NCI-H510A (cell line): Measurements from ENCODE around the gene CDX2.
"Not testable (repeated sequence)": the region's sequence is repeated elsewhere in the genome, so short reads cannot be mapped to it uniquely, and the experiment has no call there.

Experiments
- DNase-seq: peaks from one replicate; lab custom pipeline; 2025; lab: John Stamatoyannopoulos, UW

The CDX2 gene, protein sequence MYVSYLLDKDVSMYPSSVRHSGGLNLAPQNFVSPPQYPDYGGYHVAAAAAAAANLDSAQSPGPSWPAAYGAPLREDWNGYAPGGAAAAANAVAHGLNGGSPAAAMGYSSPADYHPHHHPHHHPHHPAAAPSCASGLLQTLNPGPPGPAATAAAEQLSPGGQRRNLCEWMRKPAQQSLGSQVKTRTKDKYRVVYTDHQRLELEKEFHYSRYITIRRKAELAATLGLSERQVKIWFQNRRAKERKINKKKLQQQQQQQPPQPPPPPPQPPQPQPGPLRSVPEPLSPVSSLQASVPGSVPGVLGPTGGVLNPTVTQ

DNA sequence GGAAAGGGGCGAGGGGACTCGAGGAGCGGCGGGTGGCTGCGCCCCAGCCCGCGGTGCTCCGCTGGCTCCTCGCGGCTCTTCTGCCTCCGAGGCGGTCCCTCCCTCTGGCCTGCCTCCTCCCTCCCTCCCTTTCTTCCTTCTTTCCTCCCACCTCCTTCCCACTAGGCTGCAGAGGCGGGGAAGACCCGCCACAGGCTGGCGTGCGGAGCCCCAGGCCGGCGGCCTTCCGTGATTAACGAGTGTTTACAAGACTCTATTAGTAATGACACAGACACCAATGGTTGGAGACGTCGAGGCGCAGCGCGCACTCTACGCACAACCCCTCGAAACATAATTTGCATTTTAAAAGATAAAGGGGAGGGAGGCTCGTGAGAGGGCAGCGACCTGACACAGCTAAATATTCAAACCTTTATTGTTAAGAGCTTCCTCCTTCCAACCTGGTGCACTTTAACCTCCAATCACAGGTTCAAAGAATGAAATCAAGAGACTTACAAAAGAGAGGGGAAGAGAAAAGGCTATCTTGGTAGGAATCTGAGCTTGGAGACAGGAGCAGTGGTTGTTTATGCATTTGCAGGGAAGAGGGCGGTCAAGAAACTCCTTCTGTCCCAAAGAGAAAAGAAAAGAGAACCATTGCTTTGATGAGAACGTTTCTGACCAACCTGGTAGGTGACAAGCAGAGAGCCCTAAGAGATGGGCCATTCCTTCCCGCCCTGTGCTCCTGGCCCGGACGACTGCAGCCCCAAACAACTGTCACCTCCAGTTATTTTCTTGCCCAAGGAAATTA is at the start of gene CDX2:
Gene CDX2, minus strand, starts transcription at position 234 of the 784 bp plus-strand sequence. CDS start 309 bp downstream, outside the sequence.
- peak; percentile 65 for DNase-seq

DNA sequence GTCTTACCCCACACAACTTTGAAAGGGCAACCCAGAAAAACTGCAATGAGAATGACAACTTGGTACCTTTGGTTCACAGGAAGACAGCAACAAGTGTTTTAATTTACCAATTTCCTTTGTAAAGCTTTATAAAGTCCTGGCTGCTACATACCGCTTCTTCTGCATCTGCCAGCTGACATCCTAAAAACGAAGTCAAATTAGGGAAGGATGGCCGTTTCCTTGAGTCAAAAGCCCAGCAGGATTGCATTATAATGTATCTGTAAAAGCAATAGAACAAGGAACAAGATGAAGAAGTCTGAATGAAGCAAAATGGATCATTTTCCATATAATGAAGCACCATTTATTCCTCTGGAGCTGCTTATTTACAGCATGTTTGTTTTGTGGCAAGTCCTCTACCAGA is 45.2 kb upstream of the CDX2 start:
- DNase-seq, result no peak

DNA sequence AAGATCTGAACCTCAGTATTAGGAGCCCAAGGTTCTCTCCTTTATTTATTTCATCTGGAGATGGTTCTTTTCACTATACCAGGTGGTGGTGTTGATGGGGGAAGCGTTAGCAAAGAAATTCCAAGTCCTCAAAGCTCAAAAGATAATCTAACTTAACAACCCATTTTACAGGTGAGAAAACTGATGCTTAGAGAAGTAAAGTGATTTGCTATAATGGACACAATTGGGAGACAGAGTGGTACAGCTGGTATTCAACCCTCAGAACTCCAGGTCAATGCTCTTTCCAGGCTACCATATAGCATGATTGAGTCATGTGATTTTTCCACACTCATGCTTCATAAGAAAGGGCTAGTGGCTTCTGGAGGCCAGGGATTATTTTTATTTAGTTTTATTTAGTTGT is 44.4 kb upstream of the CDX2 start:
- DNase-seq, result no peak

DNA sequence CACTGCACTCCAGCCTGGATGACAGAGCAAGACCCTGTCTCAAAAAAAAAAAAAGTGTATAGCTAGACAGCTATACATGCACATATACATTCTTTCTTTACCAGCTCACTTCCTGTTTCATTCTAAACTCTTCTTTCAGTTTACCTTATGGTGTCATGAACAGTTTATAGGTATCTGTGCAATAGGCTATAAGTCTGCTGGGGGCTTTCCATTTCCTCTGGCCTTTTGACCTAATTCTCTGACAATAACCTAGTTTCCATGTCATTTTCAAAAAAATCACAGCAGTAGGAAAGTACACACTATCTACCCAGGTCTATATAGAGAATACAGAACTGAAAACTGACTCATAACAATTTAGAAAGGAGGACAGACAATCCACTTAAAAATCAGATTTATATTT is 43.8 kb upstream of the CDX2 start:
- no peak for DNase-seq

GRCh38 chr13:28012383-28012782 is 43.3 kb upstream of the CDX2 start:
- DNase-seq, result no peak

- DNase-seq, result no peak
Measured at GRCh38 chr13:28010046-28010445, 40.9 kb upstream of the CDX2 start.

DNA sequence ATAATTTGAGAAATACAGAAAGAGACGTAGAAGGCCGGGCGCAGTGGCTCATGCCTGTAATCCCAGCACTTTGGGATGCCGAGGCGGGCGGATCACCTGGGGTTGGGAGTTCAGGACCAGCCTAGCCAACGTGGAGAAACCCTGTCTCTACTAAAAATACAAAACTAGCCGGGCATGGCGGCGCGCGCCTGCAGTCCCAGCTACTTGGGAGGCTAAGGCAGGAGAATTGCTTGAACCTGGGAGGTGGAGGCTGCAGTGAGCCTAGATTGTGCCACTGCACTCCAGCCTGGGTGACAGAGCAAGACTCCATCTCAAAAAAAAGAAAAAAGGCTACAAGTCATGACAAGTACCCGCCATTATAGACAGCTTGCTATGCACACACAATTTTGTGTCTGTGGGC is 35.9 kb upstream of the CDX2 start:
- not testable (repeated sequence) for DNase-seq

DNA sequence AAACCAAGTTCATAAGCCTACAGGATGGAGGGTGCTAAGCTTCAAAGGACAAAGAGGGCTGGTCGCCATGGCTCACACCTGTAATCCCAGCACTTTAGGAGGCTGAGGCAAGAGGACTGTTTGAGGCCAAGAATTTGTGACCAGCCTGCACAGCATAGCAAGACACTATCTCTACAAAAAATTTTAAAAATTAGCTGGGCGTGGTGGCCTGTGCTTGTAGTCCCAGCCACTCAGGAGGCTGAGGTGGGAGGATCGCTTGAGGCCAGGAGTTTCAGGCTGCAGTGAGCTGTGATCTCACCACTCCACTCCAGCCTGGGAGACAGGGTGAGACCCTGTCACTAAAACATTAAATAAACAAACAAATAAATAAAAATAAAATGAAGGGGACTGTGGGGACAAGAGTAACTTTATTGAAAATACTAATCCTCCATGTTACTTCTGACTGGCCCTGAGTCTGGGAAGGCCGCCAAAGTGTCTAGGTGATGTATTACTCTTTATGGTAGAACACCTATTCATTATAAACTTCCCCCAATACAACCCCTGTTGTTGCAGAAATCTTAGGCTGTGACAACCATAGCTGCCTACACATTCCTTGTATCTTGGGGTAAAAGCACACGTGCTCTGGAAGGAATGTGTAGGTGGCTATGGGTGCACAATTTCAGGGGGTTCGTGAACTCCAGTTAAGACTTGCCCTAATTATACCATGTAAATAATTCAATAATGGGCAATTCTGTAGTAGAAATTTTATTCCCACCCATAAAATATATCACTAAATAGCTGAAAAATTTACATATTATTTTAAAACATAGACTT is 34.0 kb upstream of the CDX2 start:
- DNase-seq, result no peak

DNA sequence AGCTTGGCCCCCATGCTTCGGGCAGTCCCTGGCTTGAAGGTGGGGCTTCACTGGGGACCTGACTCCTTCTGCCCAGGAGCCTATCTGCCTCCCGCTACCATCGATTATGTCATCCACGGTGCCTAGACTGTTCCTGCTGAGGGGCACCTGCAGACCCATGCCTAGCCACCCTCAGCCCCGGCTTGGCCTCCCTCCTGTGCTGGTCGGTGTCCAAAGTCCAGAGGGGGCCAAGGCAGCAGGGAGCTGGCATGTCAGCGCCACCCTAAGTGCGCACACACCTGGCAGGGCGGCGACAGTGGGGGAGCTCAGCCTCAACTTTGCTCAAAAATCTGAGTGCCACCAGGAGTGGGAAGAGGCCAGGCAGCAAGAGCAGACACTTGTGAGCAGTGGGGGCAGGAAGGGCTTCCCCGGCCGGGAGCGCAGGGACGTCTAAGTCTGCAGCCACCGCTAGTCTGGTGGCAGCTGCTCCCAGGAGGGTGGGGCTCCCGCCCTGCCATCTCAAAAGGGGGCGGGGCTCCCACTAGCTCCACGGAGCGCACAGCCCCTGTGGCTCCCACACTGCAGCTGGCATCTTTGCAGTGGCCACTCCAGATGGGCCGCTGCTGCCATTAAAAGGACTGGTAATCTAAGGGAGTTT is 32.8 kb upstream of the CDX2 start:
- no peak for DNase-seq

- no peak for DNase-seq
Measured at GRCh38 chr13:28001049-28001448, 31.9 kb upstream of the CDX2 start.

GRCh38 chr13:28000567-28000966 is 31.5 kb upstream of the CDX2 start:
- DNase-seq, result no peak

DNA sequence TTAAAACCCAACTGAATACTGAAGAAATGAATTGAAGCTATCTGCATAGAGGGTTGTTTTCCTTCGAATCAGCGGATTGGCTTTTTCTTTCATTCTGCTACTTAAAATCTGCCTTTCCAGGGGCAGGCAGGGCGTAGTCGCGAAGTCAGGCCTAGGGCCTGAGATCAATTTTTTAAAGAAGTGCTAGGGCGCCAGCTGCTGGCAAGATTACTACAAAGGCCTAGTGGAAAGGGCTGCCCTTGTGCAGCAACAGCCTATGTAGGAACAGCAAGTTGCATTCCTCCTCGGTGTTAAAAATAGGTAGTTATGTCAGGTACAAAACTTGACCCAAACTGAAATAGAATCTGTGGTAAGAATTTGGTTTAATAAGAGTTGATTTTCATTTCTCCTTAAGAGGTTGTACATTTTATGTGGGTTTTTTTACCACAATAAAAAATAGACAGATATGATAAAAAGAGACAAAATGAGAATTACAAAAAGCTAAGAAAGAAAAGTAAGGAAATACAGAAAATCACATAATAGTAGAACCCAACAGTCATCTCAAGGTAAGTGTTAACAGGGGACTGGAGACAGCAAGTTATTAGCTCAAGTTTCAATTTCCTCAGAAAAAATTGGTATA is 28.9 kb upstream of the CDX2 start:
- peak; percentile 25 for DNase-seq

DNA sequence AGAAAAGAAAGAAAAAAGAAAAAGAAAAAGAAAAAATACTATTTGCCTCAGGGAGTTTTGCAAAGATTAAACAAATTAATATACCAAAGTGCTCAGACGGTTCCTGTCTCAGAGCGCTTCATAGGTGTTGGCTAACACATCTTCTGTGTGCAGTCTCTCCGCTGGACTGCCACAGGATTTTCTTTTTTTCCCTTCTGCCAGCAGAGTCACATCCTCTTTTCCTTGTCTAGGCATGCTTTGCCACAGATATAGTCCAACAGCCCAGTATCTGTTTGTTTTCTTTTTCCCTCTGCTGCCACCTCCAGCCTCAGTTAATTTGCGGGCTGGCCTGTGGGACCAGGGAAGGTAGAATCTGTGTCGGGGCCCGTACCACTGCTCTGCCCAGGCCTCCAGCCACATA is 22.8 kb upstream of the CDX2 start:
- no peak for DNase-seq

GRCh38 chr13:27988520-27988919 is 19.4 kb upstream of the CDX2 start, which contains the start of gene URAD:
Gene URAD, minus strand, starts transcription at chr13:27988693. Its CDS starts 56 bp downstream, at chr13:27988637.
- DNase-seq, result no peak

DNA sequence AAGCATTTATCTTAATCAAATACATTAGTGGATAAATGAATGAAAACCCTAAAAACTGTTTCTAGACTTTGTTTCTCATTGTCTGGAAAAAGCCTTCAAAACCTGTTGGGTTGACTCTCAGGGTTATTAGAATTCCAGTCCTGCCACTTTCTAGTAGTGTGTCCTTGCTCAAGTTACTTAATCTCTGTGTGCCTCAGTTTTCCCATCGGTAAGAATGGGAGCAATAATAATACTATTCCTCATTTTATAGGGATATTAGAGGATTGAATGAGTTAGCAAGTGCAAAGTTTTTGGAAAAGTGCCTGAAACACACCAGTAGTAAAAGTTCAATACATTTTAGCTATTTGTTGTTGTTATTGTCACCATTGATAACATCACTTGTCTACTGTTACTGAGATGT is 16.5 kb upstream of the CDX2 start:
- no peak for DNase-seq

DNA sequence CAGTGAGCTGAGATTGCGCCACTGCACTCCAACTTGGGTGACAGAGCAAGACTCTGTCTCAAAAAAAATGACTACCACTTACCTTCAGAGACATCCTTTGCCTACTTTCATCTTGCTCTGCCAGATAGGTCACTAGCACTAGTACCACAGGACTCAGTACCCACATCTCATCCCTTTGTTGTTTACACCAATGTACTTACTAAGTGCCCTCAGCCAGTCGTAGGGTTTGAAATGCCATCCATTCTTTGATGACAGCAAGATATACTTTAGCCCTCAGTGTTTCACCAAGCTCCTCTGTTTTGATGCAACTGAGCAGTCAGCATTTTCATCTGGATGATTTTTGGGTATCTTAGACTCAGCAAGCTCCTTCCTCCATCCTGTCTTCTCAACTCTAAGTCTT is 13.2 kb upstream of the CDX2 start:
- no peak for DNase-seq

GRCh38 chr13:27981006-27981708 is 12.0 kb upstream of the CDX2 start:
- DNase-seq, result no peak

DNA sequence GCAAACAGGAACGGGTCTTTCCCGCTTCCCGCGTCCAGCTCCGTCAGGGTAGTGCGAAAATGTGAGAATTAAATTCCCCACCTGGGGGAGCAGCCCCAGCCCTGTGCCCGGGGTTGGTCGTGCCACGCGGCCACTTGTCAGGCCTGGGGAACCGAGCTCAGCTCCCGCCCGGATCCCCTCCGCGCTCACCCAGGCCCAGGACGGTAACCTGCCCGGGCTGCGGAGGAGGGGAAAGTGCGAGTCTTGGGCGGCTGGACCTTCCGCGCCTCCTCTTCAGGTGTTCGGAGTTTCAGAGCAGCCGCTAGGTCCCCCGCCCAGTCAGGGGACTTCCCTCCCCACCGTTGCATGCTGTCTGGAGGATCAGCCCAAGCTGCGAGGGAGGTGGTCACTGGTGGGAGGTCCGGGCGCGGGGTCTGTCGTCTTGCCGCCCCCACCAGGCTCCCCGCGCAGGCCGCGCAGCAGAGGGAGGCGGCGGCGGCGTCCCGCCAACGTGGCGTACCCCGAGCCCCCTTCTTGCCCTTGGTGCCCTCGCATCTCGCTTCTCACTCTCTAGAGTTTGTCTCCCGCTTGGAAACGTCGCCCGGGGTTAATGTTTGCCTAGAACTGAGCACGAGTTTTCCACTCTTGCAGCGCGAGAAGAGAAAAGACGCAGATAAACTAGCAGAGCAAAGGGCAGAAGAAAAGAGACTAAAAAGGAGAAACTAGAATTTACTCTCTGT is 11.3 kb upstream of the CDX2 start:
- DNase-seq, result no peak

DNA sequence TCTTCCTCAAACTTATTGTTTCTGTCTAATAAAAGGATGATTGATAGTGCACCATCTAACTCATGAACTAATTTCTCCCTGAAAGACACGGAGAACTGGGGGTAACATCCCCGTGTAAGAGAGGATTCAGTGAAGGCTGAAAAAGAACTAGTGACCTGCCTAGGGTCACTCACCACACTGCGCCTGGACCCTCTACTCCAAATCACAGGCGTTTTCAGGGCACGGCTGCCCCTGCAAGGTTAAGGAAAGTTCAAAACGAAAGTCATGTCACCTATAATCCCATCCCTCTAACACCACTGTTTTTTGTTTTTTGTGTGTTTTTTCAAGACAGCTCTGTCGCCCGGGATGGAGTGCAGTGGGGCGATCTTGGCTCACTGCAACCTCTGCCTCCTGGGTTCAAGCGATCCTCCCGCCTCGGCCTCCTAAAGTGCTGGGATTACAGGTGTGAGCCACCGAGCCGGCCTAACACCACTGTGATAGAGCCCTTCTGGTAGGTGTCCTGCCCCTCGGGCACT is 10.7 kb upstream of the CDX2 start:
- no peak for DNase-seq

DNA sequence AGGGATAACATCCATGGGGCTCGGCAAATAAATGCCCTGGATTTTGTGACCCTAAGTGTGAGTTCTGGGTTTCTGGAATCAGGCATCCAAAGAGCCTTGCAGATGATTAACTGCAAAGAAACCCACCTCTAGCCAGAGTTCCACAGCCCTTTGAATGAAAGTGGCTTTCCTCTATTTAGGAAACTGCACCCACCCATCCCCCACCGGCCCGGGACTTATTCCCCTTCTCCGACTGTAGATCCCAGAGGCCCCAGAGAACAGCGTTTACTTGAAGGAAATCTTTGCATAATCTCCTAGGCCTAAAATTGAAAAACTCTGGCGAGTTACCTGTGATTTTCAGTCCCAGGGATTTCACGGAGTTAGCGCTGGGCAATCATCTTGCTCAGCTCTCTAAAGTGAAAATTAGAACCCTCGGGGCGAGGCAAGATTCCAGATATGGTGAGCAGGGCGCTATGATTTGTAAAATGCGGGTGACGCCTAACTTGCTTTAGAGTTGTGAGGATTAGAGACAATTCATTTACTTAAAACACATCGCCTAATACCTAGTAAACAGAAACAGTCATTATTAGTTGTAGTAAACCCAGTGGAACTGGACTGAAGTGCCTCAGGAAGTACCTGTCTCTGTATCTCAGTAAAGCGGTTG is 10.0 kb upstream of the CDX2 start:
- no peak for DNase-seq
